Measurements from ENCODE around the gene MIEN1. TPM values are rescaled to one million over a fixed set of nuclear protein-coding genes. Genes with fewer than 3 reads are reported as not detected.

Gene MIEN1
- total RNA-seq, 4 donors from 2014 or later = 33.9 to 60.8 (median 52.5) TPM

GRCh38 chr17:39761861-39762496, 31.6 kb upstream of the MIEN1 start:
- no peak for ATAC-seq (ENCODE audit: low FRiP score)
- no peak for DNase-seq (ENCODE audit: low spot score)
- TF ChIP-seq CTCF (IDR thresholded peaks at IDR 0.05) = no peak

- DNase-seq (ENCODE audit: low spot score) (no peak), ATAC-seq (ENCODE audit: low FRiP score) (no peak)
- TF ChIP-seq CTCF (IDR thresholded peaks at IDR 0.05) = no peak
These were observed 28.9 kb upstream of the MIEN1 start for GRCh38 chr17:39759204-39759603.

GRCh38 chr17:39757931-39758873, 27.9 kb upstream of the MIEN1 start:
- TF ChIP-seq CTCF (IDR thresholded peaks at IDR 0.05) = no peak
- DNase-seq (ENCODE audit: low spot score) (no peak), ATAC-seq (ENCODE audit: low FRiP score) (no peak)

- ATAC-seq (ENCODE audit: low FRiP score) (no peak), DNase-seq (ENCODE audit: low spot score) (no peak)
- no peak for TF ChIP-seq CTCF (IDR thresholded peaks at IDR 0.05)
These were observed 26.9 kb upstream of the MIEN1 start for GRCh38 chr17:39757176-39757662.

- no peak for TF ChIP-seq CTCF (IDR thresholded peaks at IDR 0.05)
- no peak for ATAC-seq (ENCODE audit: low FRiP score)
- no peak for DNase-seq (ENCODE audit: low spot score)
These were observed 26.2 kb upstream of the MIEN1 start for GRCh38 chr17:39756380-39757079.

- ATAC-seq (ENCODE audit: low FRiP score) = no peak
- no peak for DNase-seq (ENCODE audit: low spot score)
- TF ChIP-seq CTCF (IDR thresholded peaks at IDR 0.05) = no peak
These were observed 25.4 kb upstream of the MIEN1 start for GRCh38 chr17:39755554-39756379.

All from omental fat pad (tissue), 4 donors.